GM12872 (cell line): Measurements from ENCODE around the gene ALDH1B1.

Source experiments
- CTCF ChIP-seq: IDR thresholded peaks from 3 replicates; pipeline ENCODE4 v1.5.1; 2011; ENCODE audit warnings: low read depth, mild to moderate bottlenecking, low read length, moderate library complexity; ENCODE audit not compliant: insufficient read depth

The ALDH1B1 gene

GRCh38 chr9:38434853-38435252, 42.4 kb downstream of the ALDH1B1 start:
- TF ChIP-seq CTCF: no peak

- no peak for TF ChIP-seq CTCF
Measured at GRCh38 chr9:38435521-38435920, 43.0 kb downstream of the ALDH1B1 start.

GRCh38 chr9:38436708-38437107, 44.2 kb downstream of the ALDH1B1 start:
- TF ChIP-seq CTCF: no peak

- TF ChIP-seq CTCF: no peak
Measured at GRCh38 chr9:38437193-38437823, 44.8 kb downstream of the ALDH1B1 start.

GRCh38 chr9:38439291-38439915, 46.9 kb downstream of the ALDH1B1 start:
- TF ChIP-seq CTCF: no peak

- TF ChIP-seq CTCF: no peak
Measured at GRCh38 chr9:38439916-38440301, 47.4 kb downstream of the ALDH1B1 start.

GRCh38 chr9:38440516-38440915, 48.0 kb downstream of the ALDH1B1 start:
- no peak for TF ChIP-seq CTCF
